ENCODE data around the gene DNAH1. TPM values are rescaled to one million over a fixed set of nuclear protein-coding genes. Genes with fewer than 3 reads are reported as not detected.

The DNAH1 gene
- total RNA-seq, 1 donor: 6.0 TPM

GRCh38 chr3:52277071-52277964, 38.8 kb upstream of the DNAH1 start:
- H3K4me3 ChIP-seq (ENCODE audit: low read depth, low read length): peak overlapping the region; percentile 99
- peak; percentile 60 for DNase-seq (ENCODE audit: low read depth)
- TF ChIP-seq, protein P1, sequence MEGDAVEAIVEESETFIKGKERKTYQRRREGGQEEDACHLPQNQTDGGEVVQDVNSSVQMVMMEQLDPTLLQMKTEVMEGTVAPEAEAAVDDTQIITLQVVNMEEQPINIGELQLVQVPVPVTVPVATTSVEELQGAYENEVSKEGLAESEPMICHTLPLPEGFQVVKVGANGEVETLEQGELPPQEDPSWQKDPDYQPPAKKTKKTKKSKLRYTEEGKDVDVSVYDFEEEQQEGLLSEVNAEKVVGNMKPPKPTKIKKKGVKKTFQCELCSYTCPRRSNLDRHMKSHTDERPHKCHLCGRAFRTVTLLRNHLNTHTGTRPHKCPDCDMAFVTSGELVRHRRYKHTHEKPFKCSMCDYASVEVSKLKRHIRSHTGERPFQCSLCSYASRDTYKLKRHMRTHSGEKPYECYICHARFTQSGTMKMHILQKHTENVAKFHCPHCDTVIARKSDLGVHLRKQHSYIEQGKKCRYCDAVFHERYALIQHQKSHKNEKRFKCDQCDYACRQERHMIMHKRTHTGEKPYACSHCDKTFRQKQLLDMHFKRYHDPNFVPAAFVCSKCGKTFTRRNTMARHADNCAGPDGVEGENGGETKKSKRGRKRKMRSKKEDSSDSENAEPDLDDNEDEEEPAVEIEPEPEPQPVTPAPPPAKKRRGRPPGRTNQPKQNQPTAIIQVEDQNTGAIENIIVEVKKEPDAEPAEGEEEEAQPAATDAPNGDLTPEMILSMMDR (IDR thresholded peaks at IDR 0.05; ENCODE audit: insufficient read depth, low read length): no peak

DNA sequence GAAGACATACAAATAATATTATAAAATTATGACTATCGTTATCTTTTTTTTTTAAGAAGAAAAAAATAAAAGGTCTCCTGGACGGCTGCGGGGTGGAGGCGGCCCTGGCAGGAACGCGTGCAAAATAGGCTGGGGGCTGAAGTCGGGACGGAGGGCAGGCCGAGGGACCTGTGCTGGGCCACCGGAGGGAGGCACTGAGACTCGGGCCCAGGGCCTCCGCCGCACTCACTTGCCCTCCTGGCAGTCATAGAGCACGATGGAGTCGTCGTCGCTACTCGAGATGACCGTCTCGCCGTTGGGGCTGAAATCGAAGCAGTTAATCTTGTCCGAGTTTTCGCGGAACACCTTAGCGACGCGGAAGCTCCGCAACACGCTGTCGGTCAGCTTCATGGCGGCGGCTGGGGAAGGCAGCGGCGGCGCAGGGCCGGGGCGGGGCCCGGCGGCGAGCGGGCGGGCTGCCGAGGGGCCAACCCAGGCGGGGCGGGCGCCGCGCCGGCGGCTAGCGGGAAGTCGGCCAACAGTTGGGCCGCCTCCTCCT, 38.1 kb upstream of the DNAH1 start:
- peak; percentile 44 for DNase-seq (ENCODE audit: low read depth)
- peak overlapping the region; percentile 99 for H3K4me3 ChIP-seq (ENCODE audit: low read depth, low read length)

DNA sequence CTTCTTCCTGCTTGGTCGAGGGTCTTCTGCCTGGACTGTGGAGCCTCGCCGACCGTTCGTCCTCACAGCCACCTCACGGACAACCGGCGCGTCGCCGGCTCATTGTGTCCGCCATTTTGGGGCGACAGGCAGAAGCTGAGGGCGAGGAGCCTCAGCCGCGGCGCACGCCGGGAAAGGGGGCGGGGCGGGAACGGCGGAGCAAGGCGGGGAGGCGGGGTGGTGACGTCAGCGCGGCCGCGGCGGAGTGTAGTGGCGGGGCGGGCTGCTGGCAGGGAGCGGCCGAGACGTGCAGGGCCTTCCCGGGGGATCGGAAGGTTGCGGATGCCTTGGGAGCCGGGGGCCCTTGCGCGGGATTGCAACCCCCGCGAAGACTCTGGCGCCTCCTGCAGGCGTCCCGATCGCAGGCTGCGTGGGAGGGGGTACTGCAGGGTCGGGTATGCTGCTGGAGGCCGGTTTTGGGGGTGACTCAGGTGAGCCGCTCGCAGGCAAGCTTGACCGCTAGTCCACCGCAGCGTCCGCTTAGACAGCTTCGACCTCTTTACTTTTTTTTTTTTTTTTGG, 37.5 kb upstream of the DNAH1 start, which contains the start of gene WDR82:
WDR82 (minus strand) TSS at position 140 of the 560 bp plus-strand sequence. CDS start 288 bp downstream, outside the sequence.
- TF ChIP-seq, protein P1 (IDR thresholded peaks at IDR 0.05; ENCODE audit: insufficient read depth, low read length): peak; percentile 61
- peak within 1 kb of the TSS; percentile 99 for H3K4me3 ChIP-seq (ENCODE audit: low read depth, low read length)
- DNase-seq (ENCODE audit: low read depth): peak; percentile 89

More for the DNA sequence above, 38.1 kb upstream of the DNAH1 start:
- TF ChIP-seq, protein P1 (IDR thresholded peaks at IDR 0.05; ENCODE audit: insufficient read depth, low read length): peak; percentile 50

DNA sequence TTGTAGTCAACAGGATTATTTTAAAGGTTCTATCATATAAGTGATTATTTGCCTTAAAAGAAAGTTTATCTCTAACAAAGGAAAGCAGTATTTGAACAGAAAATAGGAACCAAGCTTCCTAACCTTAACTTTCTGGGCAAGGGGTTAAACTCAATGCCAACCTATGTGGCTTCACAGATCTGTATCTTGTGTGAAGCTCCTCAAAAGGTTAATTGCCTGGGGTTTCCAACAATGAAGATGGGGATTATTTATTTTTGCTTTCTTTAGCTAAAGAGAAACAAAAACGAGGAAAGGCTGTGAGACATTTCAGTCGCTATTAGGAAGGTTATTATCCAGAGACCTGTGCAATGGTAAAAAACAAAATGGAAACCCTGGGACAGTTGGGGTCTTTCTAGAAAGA, 36.5 kb upstream of the DNAH1 start:
- TF ChIP-seq, protein P1 (IDR thresholded peaks at IDR 0.05; ENCODE audit: insufficient read depth, low read length): no peak
- peak; percentile 10 for DNase-seq (ENCODE audit: low read depth)
- H3K4me3 ChIP-seq (ENCODE audit: low read depth, low read length): peak overlapping the region; percentile 78

DNA sequence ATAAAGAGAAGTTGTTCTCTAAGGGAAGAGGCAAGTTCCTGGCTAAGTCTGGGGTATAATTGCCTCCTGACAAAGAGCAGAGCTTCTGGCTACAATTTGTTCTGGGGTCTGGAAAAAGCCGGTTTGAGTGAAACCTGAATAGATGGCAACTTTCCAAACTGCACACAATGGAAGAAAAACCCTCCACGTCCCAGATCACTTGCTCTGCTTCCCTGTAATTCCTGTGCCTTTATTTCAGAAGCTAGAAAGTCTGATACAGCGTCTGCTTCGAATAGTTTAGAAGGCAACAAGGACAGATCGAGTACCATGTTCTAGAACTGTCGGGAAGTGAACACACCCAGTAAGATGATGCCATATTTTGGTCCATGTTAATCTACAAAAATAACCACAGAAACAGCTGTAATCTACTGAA, 36.1 kb upstream of the DNAH1 start:
- peak overlapping the region; percentile 78 for H3K4me3 ChIP-seq (ENCODE audit: low read depth, low read length)
- DNase-seq (ENCODE audit: low read depth): peak; percentile 83
- TF ChIP-seq, protein P1 (IDR thresholded peaks at IDR 0.05; ENCODE audit: insufficient read depth, low read length): no peak

- DNase-seq (ENCODE audit: low read depth): peak; percentile 48
- no peak overlapping the region for H3K4me3 ChIP-seq (ENCODE audit: low read depth, low read length)
Measured at GRCh38 chr3:52281981-52282801, 33.9 kb upstream of the DNAH1 start.

More at GRCh38 chr3:52281981-52282801, 33.9 kb upstream of the DNAH1 start:
- TF ChIP-seq, protein P1 (IDR thresholded peaks at IDR 0.05; ENCODE audit: insufficient read depth, low read length): no peak
